NCI-H2029 (cell line): ENCODE results near the gene NHERF1.

ENCODE experiments used
- DNase-seq: peaks from one replicate; lab custom pipeline; 2025; lab: John Stamatoyannopoulos, UW

Gene NHERF1

DNA sequence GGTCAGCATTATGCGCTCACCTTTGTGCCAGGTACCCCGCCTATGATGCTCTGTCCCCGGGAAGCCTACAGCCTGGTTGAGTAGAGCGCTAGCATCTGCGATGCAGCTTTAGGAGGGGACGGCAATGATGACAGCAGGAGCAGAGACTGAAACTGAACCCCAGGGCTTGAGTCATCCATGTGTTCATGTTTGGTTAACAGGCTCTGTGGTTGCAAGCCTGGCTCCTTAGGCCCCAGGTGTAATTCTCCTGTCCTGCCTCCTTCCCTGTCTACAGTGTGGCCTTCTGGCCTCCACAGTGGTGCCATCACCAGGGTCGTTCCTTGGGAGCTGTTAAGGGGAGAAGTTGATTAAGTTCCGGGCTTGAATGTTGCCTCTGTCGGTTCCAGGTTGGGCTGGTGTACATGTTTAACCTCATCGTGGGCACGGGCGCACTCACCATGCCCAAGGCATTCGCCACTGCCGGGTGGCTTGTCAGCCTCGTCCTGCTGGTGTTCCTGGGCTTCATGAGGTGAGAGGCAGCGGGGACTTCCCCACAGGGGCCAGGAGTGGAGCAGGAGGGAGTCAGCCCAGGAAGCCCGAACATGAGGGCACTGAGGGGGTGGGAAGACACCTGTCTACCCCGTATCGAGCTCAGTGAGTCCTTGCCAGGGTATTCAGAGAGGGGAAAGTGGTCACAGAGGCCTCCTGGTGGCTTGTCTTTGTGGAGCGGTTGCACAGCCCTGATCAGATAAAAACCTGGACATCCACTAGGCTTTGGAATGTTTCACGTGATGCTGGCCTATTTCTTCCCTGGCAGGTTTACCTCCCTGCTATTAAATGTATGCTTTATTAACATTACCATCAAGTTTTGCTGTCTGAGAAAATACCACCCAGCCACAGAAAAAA, 36.9 kb downstream of the NHERF1 start:
- DNase-seq, result no peak

DNA sequence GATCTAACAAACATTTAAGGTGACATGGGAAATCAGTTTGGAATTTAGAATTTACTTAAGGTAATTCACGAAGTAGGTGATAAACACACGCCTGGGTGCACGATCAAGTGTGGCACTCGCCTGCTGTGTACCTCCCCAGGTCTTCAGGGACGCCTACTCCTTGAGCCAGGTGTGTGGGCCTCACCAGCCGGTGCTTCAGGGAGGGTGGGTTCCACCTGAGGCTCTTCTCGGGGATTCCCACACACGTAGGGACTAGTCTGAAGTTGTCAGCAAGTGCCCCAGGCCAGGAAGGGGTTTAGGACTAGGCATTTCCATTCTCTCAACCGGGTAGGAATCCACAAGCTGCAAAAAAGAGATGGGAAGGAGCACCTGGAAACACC, 37.5 kb downstream of the NHERF1 start:
- DNase-seq, result no peak

DNA sequence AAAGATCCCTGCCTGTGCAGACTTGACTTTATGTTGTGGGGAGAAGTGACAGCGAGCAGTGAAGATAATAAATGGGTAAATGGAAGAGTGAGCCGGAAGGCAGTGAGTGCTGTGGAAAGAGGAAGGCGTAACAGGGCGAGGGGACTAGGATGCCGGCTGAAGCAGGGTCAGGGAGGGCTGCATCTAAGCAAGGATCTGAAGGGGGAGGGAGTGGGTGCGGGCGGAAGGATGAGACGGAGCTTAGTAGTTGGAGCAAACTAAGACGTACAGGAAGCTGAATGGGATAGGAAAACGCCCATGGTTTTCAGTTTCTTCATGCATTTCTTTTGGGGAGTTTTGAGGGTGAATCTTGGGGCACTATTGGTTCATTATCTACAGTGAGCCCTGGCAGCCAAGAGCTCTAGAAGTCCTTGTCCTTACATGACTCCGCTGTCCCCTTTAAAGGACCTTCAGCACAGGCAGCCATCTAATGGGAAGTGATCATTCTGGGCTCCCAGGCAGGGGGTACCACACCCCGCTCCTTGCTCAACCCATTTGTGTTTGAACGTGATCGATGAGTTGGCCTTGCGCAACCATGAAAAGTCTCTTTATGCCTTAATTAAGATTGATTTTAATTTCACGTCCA, 38.1 kb downstream of the NHERF1 start:
- DNase-seq, result no peak

DNA sequence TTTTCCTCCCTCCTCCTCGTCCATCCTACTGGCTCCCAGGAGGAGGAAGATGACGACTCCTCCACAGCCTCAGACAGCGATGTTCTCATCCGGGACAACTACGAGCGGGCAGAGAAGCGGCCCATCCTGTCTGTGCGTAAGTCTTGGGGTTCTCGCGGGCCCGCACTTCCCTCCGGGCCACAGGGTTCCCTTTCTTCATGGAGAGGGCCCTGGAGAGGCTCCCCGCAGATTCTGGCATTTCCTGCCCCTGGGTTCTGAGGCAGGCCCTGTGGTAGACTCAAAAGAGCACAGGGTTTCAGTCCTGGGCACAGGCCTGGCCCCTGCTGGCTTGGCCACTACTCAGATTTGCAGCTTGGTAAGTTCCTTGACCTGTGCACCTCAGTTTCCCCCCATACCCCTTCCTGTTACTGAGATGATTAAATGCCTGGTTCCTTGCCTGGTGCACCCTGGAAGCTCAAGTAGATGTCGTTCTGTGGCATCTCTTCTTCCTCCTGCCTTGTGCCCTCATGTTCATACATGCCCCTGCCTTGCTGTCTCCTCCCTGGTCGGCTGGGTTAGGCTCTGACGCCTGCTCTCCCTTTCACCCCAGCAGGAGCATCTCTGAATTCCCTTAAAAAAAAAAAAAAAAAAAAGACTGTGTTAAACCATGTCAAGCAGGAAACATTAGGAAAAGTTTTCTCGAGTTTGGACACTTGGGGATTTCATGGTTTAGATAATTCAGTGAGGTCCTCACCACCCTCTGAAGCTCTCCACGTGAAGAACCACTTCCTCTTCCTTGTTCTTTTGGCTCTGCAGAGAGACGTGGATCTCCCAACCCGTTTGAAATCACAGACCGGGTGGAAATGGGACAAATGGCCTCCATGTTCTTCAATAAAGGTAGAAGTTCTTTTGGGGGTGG, 42.0 kb downstream of the NHERF1 start:
- no peak for DNase-seq

DNA sequence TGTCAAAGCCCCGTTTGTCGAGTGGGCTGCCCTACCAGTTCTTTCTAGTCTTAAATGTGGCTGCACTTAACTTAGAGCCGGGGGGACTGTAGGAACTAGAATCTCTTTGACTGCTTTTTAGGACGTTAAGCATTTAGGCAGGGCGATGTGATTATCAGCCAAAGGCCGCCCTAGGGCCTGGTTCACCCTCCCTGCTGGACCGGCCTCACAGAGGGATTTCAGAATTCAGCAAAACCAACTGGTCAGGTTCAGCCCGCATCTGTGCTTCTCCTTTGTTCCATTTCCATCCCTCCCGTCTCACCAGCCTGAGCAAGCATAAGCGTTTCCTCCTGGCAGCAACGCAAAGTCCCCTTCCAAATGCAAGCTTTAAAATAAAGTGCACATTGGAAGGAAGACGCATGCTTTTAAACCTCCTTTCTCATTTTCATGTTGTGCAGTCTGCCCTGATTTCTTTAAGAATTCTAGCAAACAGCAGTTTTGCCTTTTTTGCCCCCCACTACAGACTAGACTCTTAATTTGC, 44.2 kb downstream of the NHERF1 start:
- DNase-seq, result no peak

DNA sequence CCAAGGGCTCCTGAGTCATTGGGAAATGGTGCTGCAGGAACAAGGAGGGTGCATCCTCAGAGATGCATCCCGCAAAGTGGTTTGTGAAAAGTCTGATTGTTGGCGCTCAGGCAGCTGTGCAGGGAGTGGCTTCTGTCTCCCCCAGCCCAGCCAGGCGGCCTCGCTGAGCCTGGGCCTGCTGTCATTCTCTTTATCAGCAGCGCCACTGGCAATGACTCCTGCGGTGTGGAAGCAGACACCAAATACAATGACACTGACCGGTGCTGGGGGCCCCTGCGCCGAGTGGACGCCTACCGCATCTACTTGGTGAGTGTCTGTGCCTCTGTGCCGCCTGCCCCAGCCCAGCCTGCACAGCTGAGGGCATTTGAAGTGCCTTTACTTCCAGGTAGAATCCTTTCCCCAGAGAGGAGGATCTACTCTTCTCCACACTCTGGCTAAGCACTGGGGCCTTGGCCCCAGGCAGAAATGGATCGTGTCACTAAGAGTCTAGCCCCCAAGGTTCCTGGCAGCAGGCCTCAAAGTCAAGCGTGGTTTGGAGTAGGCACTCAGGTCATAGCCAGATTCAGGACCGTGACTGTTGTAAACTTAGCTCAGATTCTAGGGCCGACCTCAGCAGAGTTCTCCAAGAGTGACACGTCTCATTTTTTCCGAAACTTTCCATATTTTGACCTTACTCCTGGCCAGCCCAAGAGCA, 47.0 kb downstream of the NHERF1 start:
- no peak for DNase-seq

DNA sequence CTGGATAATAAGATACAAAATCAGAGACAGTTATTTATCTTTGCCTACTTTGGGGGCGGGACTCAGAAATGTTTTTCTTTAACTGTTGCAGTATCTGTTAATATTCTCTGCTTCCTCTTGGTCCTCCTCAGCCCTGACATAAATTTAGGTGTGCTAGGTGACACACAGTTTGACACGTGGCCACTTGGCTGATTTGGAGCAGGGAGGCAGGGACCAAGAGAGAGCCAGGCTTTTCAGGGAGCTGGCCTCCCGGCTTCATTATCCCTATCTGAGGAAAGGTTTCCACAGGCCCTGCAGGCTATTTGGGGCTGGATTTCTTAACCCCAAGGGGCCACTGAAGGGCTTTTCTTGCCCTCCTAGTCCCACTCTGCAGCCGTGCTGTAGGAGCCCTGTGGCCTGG, 47.8 kb downstream of the NHERF1 start:
- DNase-seq, result no peak

DNA sequence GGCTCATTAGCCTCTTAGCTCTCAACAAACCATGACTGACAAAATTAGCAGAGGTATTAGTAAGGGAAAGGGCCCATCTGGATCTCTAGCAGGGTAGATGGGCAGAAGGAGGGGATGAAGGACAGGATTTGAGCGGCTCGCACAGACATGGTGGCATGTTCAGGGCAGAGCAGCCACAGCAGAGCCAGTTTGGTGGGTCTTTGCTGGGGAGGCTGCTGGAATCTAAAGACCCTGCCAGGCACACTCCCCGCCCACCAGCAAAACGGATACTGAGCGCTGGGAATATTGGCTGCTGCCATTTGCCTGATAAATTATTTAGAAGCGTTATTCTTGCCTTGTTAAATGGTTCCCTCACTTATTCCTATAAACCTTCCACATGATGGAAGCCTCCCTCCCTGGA, 48.4 kb downstream of the NHERF1 start:
- no peak for DNase-seq

DNA sequence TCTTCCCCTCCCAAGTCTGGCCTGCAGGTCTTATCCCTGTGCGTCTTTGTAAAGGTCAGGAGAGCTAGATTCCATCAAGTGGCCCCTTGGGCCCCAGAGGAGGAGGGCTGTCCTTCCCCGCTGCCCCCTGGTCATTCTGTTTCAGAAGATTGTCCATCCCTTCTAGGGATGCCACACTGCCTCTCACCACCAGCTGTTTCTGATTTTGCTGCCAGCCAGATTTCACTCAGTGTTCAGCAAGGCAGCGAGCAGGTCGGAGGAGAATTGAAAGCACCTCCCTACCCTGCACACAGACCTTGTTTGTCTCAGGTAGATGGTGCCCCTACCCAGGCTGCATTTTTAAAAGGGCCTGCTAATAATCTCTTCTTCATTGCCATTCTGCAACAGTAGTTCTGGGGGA, 49.4 kb downstream of the NHERF1 start:
- no peak for DNase-seq

DNA sequence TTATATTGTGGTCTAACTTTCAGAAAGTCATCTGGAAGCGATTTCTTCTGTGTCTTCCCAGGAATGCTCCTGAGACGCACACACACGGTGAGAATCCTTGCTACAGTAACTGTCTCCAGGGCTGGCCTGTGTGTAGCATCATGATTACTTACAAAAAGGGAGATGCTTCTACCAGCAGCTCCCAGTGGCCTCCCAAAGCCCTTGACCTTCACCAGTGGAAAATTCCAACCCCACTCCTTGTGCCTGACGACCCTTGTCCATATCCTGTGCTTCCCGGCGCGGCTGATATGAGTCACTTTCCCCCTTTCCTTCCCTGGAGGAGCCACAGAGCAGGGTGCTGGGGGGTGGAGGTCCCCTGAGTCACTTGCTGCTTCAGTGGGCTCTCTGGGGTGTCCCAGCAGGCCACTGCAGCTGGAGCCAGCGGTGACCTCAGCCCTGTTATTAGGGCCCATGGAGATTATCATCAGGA, 49.8 kb downstream of the NHERF1 start:
- DNase-seq, result no peak

DNA sequence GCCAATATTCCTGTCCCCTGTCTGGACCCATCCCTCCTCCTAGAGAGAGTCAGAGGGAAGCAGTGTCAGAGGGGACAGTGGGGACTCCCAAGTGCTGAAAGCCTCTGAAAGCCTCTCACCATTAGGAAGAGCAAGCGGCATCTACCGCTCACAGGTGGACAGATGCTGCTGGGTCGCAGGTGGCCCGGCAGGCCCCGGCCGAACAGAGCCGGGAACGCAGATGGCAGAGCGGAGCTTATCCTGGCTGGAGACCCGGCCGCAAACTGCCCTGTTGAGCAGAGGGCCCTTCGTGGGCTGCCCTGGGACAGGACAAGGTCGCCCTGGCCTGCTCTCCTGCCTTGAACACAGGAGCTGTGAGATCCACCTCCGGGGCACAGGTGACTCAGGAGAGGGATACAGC, 50.7 kb downstream of the NHERF1 start:
- DNase-seq, result no peak

DNA sequence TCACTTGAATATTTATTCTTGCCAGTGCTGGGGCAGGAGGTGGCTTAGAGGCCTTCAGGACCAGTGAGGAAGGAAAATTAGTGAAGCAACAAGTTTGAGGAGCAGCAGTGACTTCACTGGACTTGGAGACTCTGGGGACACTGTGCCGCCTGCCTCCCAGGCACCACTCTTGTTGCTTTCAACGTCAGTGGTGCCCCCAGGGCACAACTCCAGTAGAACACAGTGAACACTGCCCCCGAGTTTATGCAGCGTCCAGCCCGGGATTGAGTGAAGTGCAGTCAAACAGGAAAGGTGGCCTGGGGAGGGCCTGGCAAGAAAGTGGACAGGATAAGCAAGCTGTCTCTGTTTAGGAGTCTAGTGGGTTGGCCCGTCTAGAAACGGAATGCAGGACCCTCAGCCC, 52.1 kb downstream of the NHERF1 start:
- no peak for DNase-seq

DNA sequence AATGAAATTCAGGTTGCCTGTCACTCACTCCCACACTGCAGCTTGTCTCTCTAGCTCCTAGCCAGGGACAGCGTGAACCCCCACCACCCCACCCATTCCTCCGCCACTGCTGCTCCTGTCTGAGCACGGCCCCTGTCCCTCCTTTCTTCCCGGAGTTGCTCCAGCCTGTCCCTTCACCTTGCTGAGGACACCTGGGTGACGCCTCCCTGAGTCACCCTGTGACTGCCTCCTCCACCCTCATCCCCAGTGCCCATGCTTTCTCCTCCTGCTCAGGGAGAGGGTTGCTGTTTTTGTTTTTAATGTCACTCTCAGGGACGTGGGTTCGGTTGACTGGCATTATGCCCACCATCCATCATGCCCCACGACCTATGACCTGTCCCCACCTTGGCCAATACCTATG, 53.5 kb downstream of the NHERF1 start:
- no peak for DNase-seq

DNA sequence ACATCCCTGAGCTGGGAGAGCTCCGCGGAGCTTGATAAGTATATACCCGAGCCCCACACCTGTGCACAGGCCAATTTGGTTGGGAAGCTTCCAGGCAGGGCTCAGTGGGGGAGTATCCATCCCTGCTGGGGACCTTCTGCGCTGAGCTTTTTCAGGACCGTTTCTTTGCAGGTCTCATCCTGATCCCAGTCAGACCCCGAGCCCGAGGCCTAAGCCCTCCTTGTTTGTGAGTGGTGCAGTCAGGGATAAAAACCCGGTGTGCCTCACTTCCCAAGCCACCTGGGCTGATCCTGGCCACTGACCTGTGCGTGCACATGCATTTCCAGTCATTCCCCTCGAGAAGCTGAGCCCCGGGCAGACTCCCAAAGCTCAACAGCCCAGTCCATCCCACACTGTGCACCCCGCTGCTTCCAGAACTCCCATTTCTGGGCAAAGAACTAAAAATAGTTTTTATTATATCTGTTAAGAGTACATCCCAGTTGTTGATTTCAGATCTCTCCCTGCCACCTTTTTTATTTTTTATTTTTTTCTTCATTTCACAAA, 55.0 kb downstream of the NHERF1 start:
- no peak for DNase-seq

DNA sequence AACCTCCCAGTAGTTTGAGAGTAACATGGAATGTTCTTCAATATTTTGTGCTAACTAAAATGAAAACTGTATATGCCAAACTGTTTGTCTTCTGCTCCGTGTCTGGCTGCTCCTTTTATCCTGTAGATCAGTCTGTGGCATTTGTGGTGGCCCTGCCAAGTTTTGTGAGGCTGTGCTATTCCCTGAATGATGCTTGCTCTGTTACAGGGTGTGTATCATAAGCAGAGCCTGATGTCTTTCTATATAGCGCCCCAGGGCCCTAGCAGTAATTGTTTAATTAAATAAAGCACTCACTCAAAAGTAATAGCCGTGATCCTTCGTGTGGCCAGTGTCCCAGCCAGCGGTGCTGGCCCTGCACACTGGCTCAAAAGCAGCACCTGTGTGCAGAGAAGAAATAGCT, 55.5 kb downstream of the NHERF1 start:
- no peak for DNase-seq

DNA sequence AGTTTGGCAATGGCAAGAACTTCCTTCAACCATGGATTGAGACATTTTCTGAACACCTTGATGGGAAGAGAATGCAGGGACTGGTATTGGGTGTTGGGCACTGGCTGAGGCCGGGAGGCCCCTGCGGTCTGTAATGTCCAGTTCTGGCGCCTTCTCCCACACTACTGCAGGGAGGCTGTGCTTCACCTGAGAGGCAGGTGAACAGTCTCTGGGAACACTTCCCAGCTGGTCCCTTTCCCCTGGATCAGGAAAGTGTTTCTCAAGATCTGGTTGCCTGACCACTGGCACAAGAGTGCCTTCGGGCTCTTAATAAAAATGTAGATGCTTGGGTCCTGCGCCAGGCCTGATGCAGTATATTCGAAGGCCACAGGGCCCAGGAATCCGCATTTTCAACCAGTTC, 56.3 kb downstream of the NHERF1 start:
- DNase-seq, result no peak

DNA sequence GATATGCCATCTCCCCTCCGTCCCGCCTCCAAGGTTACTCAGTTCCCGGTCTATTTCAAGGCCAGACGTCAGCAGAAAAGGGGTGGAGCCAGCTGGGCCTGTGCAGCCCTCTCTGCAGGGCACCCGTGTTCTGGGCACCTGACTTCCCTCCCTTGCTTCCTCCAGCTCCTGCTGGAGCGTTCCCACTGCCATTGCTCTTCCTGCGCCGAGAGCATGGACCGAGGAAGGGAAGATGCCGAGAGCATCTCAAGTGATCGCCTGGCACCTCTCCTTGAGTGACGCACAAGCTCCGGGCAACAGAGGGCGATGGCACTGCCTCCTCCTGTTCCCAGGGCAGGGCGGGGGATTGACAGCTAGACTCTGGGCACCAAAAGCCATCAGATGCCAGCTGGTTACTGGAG, 57.2 kb downstream of the NHERF1 start:
- DNase-seq, result no peak

DNA sequence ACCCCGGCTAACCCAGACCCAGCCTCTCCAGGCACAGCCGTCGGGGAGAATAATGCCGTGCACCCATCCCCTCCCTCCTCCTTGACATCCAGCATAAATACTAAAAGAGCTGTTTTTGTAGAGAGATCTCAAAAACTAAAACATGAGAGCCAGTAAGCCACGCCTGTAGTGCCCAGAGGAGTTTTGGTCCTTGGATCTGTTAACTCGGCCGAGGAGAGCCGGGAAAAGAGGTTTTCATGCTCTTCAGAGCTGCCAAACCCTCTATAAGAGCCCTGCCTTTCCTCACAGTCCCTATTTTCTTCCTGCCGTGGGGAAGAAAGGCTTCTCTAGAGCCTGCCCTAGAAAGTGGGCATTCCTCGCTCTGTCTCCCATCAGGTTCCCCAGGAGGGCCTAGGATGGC, 57.9 kb downstream of the NHERF1 start:
- no peak for DNase-seq

DNA sequence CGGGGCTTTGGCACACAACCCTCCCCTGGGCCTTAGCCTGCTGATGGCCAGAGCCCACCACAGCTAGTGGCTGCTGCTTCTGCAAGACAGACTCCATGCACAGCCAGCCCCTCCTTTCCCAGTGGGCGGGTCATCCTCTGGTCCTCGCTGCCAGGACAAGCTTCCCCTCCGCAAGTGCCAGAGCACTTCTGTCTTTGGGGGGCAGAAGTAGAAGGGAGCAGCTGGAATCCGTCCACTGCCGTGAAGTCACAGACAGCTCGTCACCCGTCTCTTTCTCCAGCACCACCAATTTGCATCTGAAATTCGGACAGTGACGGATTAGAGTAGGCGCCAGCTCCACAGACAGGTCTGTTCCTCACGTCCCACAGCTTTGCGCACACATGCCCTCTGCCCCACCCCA, 59.0 kb downstream of the NHERF1 start:
- DNase-seq, result no peak

DNA sequence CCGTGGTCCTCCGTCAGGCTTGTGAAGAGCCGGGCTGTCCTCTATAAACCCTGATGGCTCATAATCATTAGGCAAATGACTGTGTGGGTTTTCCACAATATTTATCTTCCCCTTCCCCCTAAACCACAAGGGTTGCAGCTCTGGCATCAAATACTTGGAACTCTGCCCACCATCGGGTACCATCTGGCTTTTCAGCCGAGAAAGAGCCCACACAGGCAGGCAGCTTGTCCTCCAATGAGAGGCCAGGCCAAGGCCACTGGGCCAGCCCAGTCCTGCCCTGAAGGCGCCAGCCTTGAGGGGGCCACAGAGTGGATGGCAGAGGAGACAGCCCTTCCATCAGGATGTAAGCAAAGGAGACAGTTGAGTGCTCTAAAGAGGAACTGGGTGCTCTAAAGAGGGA, 59.5 kb downstream of the NHERF1 start:
- DNase-seq, result peak; percentile 23

DNA sequence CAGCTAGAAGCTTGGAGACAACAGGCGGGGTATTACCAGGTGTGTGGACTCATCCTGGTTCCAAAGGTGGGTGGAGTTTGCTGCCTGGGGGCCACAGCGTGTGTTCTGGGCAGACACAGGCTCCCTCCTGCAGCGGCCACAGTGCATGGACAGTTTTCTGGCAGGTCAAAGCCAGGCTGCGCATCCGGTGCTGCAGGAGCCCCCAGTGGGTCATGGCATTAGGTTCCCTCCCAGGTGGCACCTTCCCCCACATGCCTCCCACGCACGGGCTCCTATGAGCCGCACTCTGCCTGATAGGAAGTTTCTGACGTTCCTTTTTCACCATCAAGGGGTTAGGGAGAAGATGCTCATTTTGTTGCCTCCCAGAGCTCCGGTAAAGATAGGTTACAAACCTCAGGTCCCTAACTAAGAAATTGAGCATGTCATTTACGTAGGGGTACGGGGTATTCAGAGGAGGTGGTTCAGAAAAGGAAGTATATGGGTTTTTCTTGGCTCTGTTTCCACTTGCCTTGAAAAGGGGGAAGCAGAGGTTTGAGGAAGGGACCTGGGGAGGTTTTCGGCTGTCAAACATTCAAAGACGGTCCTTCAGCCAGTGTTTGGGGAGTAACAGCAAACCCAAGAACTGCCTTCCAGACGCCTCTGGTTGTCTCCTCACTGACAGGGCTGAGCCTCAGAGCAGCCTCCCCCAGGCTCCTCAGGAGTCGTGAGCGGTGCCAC, 60.4 kb downstream of the NHERF1 start:
- DNase-seq, result no peak
